Testis (tissue), 2 donors: ENCODE data around the gene ATG9B.

Experiments
- CTCF ChIP-seq, 3 experiments: fragments of 450-650 bp in 2 of 3; fragments of 200-600 bp in 1 of 3; sonication (generic) in 1 of 3; IDR thresholded peaks; one replicate each; pipeline ENCODE4 v1.5.1; 2016 to 2019; ENCODE audit warnings: antibody characterized with exemption in 3 of 3, mild to moderate bottlenecking in 2 of 3, moderate library complexity in 1 of 3
- POLR2A ChIP-seq: fragments of 450-650 bp; IDR thresholded peaks from one replicate; pipeline ENCODE4 v1.6.1; 2017; ENCODE audit warnings: antibody characterized with exemption, mild to moderate bottlenecking, moderate library complexity

- no peak for TF ChIP-seq POLR2A
- no peak for TF ChIP-seq CTCF (IDR thresholded peaks at IDR 0.05)
Observed at GRCh38 chr7:151071032-151071866, 47.0 kb upstream of the ATG9B start.
